Keratinocyte (primary cell): ENCODE measurements around the gene WFDC1. TPM values are rescaled to one million over a fixed set of nuclear protein-coding genes. Genes with fewer than 3 reads are reported as not detected.

Source experiments
- DNase-seq: peaks from one replicate; pipeline ENCODE4 v3.0.0-alpha.2; 2011; ENCODE audit warnings: low read depth, missing footprints, low spot score
- FAIRE-seq: peaks from 2 replicates; lab custom pipeline; 2011; peaks lifted over from hg19 to GRCh38; lab: Jason Lieb, UNC
- H2AFZ ChIP-seq: 2 replicates; pipeline ENCODE4 v1.6.0; 2012; ENCODE audit warnings: low read length, control low read depth, inconsistent platforms; ENCODE audit not compliant: control insufficient read depth
- H3K27ac ChIP-seq: 2 replicates; pipeline ENCODE4 v1.5.1; 2011; ENCODE audit warnings: low read length; ENCODE audit not compliant: control insufficient read depth, insufficient read depth
- H3K27me3 ChIP-seq: 3 replicates; pipeline ENCODE4 v1.6.0; 2011; ENCODE audit warnings: low read length; ENCODE audit not compliant: control insufficient read depth, insufficient read depth; ENCODE audit errors: extremely low read depth
- H3K36me3 ChIP-seq, 2 experiments: 2 replicates in 1 of 2; 3 replicates in 1 of 2; pipeline ENCODE4 v1.5.1; 2011; ENCODE audit warnings: low read length in 2 of 2, mild to moderate bottlenecking in 1 of 2; ENCODE audit not compliant: control insufficient read depth in 2 of 2, insufficient read depth in 2 of 2; ENCODE audit errors: extremely low read depth in 1 of 2
- H3K4me1 ChIP-seq: 3 replicates; pipeline ENCODE4 v1.5.1; 2011; ENCODE audit warnings: low read length; ENCODE audit not compliant: control insufficient read depth, insufficient read depth; ENCODE audit errors: extremely low read depth
- H3K4me2 ChIP-seq: 3 replicates; pipeline ENCODE4 v1.6.0; 2011; ENCODE audit warnings: low read depth, low read length; ENCODE audit not compliant: control insufficient read depth, insufficient read depth; ENCODE audit errors: extremely low read depth
- H3K4me3 ChIP-seq, 3 experiments: fragments of 200-600 bp in 1 of 3; sonication (generic) in 1 of 3; 2 replicates in 2 of 3; 3 replicates in 1 of 3; pipeline ENCODE4 v1.5.1; 2011 to 2016; ENCODE audit warnings: low read length in 3 of 3, mild to moderate bottlenecking in 3 of 3, control low read depth in 2 of 3, inconsistent platforms in 1 of 3, low read depth in 1 of 3, mixed read lengths in 1 of 3, mixed run types in 1 of 3, moderate library complexity in 1 of 3; ENCODE audit not compliant: control insufficient read depth in 2 of 3, insufficient read depth in 2 of 3; ENCODE audit errors: extremely low read depth in 1 of 3
- H3K79me2 ChIP-seq: 2 replicates; pipeline ENCODE4 v1.6.0; 2012; ENCODE audit warnings: low read length; ENCODE audit not compliant: control insufficient read depth, insufficient read depth
- H3K9ac ChIP-seq: 3 replicates; pipeline ENCODE4 v1.6.0; 2011; ENCODE audit warnings: low read length; ENCODE audit not compliant: control insufficient read depth, insufficient read depth; ENCODE audit errors: extremely low read depth
- H3K9me1 ChIP-seq: 3 replicates; pipeline ENCODE4 v1.6.0; 2011; ENCODE audit warnings: low read length; ENCODE audit not compliant: control insufficient read depth, insufficient read depth; ENCODE audit errors: extremely low read depth
- H3K9me3 ChIP-seq: 2 replicates; pipeline ENCODE4 v1.5.1; 2012; ENCODE audit warnings: low read depth, low read length; ENCODE audit not compliant: control insufficient read depth
- H4K20me1 ChIP-seq: 3 replicates; pipeline ENCODE4 v1.6.0; 2011; ENCODE audit warnings: low read length; ENCODE audit not compliant: control insufficient read depth, insufficient read depth; ENCODE audit errors: extremely low read depth
- CTCF ChIP-seq, 3 experiments: IDR thresholded peaks in 1 of 3; conservative IDR thresholded peaks in 1 of 3; optimal IDR thresholded peaks in 1 of 3; 2 replicates in 2 of 3; 3 replicates in 1 of 3; pipeline versions ENCODE3 to v1.5.1; 2011; ENCODE audit warnings: low read length in 3 of 3, mild to moderate bottlenecking in 3 of 3, moderate library complexity in 2 of 3, control low read depth in 1 of 3, inconsistent platforms in 1 of 3; ENCODE audit not compliant: insufficient read depth in 2 of 3; ENCODE audit errors: extremely low read depth in 1 of 3
- EZH2 ChIP-seq: IDR thresholded peaks from one replicate; pipeline ENCODE4 v1.6.1; 2012; ENCODE audit warnings: inconsistent platforms, mild to moderate bottlenecking, low read length, moderate library complexity
- dilution Hi-C: fragments of 300-500 bp; cut with MboI; formaldehyde crosslinking; loops from one replicate; pipeline ENCODE4 v1.7.0; 2020; ENCODE audit warnings: low sequenced_read_pairs; ENCODE audit not compliant: extremely low pct_ligation_motif_present
- polyA plus RNA-seq, 5 experiments: library from polyadenylated mRNA; depleted of rRNA in 3 of 5; stranded (reverse) in 3 of 5; stranded (forward) in 1 of 5; unstranded in 1 of 5; fragments of >200 nt; gene quantifications; 1 replicate in 1 of 5; 2 replicates in 3 of 5; 3 replicates in 1 of 5; pipeline versions ENCODE4 v1.2.1 to v1.2.3, GENCODE V29; 2011 to 2012; ENCODE audit warnings: missing spikeins in 2 of 5, low read depth in 1 of 5, low replicate concordance in 1 of 5

WFDC1 gene
- polyA plus RNA-seq, 1 donor (not counting 4 experiments of a cell fraction or from before 2014, with no cell fraction given): not detected

- TF ChIP-seq CTCF (optimal IDR thresholded peaks at IDR 0.05 in 1 of 3, IDR thresholded peaks at IDR 0.05 in 1 of 3, conservative IDR thresholded peaks at IDR 0.05 in 1 of 3; ENCODE audit: extremely low read depth in 1 of 3, insufficient read depth in 2 of 3, low read length in 3 of 3): no peak
- TF ChIP-seq EZH2: no peak
- Histone ChIP-seq H3K27me3 (peaks cover 4% of the 10 kb centered on the region), H3K36me3 (no peaks in the 10 kb centered on the region), H3K9me3 (no peaks in the 10 kb centered on the region), H3K9ac (no peak overlapping the region), H3K4me3 (no peak overlapping the region), H3K79me2 (no peaks in the 10 kb centered on the region), H3K9me1 (no peaks in the 10 kb centered on the region), H4K20me1 (no peaks in the 10 kb centered on the region), H3K27ac (no peak overlapping the region), H3K4me1 (peaks cover 20% of the 10 kb centered on the region), H2AFZ (no peak overlapping the region), H3K4me2 (no peak overlapping the region)
- DNase-seq (no peak), FAIRE-seq (no peak)
- dilution Hi-C loops: no loop called here
Measured at GRCh38 chr16:84373907-84374489, 79.3 kb downstream of the WFDC1 start.

- dilution Hi-C loops: no loop called here
- no peak overlapping the region for H2AFZ ChIP-seq
- FAIRE-seq: no peak
- H3K9me1 ChIP-seq: no peaks in the 10 kb centered on the region
- H3K36me3 ChIP-seq: no peaks in the 10 kb centered on the region
- no peak for TF ChIP-seq CTCF (optimal IDR thresholded peaks at IDR 0.05 in 1 of 3, IDR thresholded peaks at IDR 0.05 in 1 of 3, conservative IDR thresholded peaks at IDR 0.05 in 1 of 3; ENCODE audit: extremely low read depth in 1 of 3, insufficient read depth in 2 of 3, low read length in 3 of 3)
- TF ChIP-seq EZH2: no peak
- H3K79me2 ChIP-seq: no peaks in the 10 kb centered on the region
- no peaks in the 10 kb centered on the region for H3K9me3 ChIP-seq
- no peak overlapping the region for H3K4me3 ChIP-seq
- no peak overlapping the region for H3K27ac ChIP-seq
- no peak for DNase-seq
- no peaks in the 10 kb centered on the region for H4K20me1 ChIP-seq
- peaks cover 3% of the 10 kb centered on the region for H3K27me3 ChIP-seq
- no peak overlapping the region for H3K4me2 ChIP-seq
- no peak overlapping the region for H3K9ac ChIP-seq
- peaks cover 4% of the 10 kb centered on the region for H3K4me1 ChIP-seq
Measured at GRCh38 chr16:84378099-84378498, 83.4 kb downstream of the WFDC1 start.
